Activated naive CD8-positive, alpha-beta T cell treated with anti-CD3 and anti-CD28 coated beads, Interleukin-2, amount 10 ng/mL, durations not matched to agents 7 days and 5 days (primary cell): Measurements from ENCODE around the gene FOXK1. TPM values are rescaled to one million over a fixed set of nuclear protein-coding genes. Genes with fewer than 3 reads are reported as not detected.
"Not testable (repeated sequence)": the region's sequence is repeated elsewhere in the genome, so short reads cannot be mapped to it uniquely, and the experiment has no call there.

Source experiments
- ATAC-seq: fragments of 150-1000 bp; cut with Tn5 transposase; one replicate; pipeline ENCODE4 v1.10.0; 2021; ENCODE audit warnings: low read depth, moderate library complexity
- POLR2A ChIA-PET: fragments of 350-600 bp; sonication (Branson Sonifier 250); formaldehyde crosslinking; loops from one replicate; lab custom pipeline; 2021; ENCODE audit warnings: antibody characterized with exemption; lab: Charles Lee
- DNase-seq: peaks from one replicate; pipeline ENCODE4 v3.0.0; 2021
- H3K27ac Mint-ChIP-seq: one replicate; pipeline ENCODE4 v1.8.0; 2022; ENCODE audit warnings: mild to moderate bottlenecking, mixed read lengths
- H3K27me3 Mint-ChIP-seq: one replicate; pipeline ENCODE4 v1.8.0; 2022; ENCODE audit warnings: mild to moderate bottlenecking, moderate library complexity, mixed read lengths
- H3K36me3 Mint-ChIP-seq: one replicate; pipeline ENCODE4 v1.8.0; 2021; ENCODE audit warnings: mild to moderate bottlenecking, mixed read lengths
- H3K4me1 Mint-ChIP-seq: one replicate; pipeline ENCODE4 v1.8.0; 2021; ENCODE audit warnings: mixed read lengths
- H3K4me3 Mint-ChIP-seq: one replicate; pipeline ENCODE4 v1.8.0; 2022; ENCODE audit warnings: mild to moderate bottlenecking, moderate library complexity, mixed read lengths
- H3K9me3 Mint-ChIP-seq: one replicate; pipeline ENCODE4 v1.8.0; 2021; ENCODE audit warnings: mixed read lengths
- total RNA-seq, 2 experiments: library from RNA; stranded (reverse); gene quantifications; one replicate each; pipeline ENCODE4 v1.2.3, GENCODE V29; 2021

The FOXK1 gene
- total RNA-seq, 2 experiments from 2014 or later, result 41.7 to 42.1 TPM

DNA sequence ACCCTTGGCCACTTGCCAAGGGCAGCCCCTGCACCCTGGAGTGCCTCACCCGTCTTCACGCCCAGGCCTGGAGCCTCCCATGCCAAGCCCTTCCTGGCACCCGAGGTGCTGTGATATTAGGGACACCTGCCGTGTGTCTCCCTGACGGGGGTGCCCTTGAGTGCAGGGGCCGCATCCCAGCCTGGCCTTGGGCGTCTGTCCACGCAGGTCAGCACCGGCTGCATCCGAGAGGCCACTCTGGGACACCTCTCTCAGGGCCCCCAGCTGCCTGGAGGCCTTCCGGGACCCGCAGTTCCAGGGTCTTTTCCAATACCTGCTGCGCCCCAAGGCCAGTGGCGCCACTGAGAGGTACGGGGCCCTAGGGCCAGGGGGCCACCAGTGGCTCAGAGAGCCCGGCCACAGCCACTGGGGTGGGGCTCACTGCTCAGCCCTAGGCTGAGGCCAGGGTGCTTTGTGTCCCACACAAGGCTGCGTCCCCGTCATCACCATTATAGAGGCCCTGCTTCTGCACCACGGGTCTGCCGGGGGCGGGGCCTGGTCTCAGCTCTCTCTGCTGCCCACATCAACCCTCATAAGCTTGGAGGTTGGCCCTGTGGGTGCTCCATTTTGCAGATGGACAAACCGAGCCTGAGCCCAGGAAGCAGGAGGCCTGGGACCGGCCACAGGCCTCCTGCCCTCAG lies 106.0 kb downstream of the FOXK1 start:
- H3K9me3 Mint-ChIP-seq, result no peaks in the 10 kb centered on the region

DNA sequence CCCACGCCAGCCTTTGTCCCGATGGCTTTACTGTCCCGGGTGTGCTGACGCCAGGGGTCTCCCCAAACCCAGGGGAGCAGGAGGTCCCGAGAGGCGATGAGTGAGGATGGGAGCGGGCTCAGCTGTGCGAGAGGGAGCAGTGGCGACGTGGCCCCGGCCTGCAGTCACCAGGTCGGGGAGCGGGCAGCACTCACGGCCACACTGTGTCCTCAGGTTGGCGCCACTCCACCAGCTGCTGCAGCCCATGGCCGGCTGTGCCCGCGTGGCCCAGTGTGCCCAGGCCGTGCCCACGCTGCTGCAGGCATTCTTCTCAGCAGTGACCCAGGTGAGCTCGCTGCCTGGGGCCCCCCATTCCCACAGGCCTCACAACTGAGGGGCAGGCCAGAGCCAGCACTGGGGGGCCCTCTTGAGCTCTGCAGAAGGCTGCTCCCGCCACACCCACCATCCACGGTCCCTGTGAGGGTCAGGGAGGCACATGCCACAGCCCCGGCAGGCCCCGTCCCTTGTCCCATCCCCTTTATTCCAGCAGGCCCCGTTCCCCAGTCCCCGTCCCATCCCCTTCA lies 106.6 kb downstream of the FOXK1 start:
- DNase-seq (no peak), ATAC-seq (no peak)
- H3K4me3 Mint-ChIP-seq, result no peak overlapping the region
- peaks cover 9% of the 10 kb centered on the region for H3K36me3 Mint-ChIP-seq
- H3K4me1 Mint-ChIP-seq, result peaks cover 3% of the 10 kb centered on the region
- no peaks in the 10 kb centered on the region for H3K27me3 Mint-ChIP-seq
- POLR2A ChIA-PET, result interaction anchor here (8.5 kb wide), 1 partner anchor 13 kb away, joined by 43 read pairs; the partner anchor contains the start of gene AP5Z1
- H3K27ac Mint-ChIP-seq, result no peak overlapping the region
- H3K9me3 Mint-ChIP-seq, result no peaks in the 10 kb centered on the region

More for the DNA sequence above, 106.0 kb downstream of the FOXK1 start:
- peaks cover 9% of the 10 kb centered on the region for H3K36me3 Mint-ChIP-seq
- no peak overlapping the region for H3K4me3 Mint-ChIP-seq
- ATAC-seq, result no peak
- H3K27me3 Mint-ChIP-seq, result no peaks in the 10 kb centered on the region
- no peak for DNase-seq
- peaks cover 1% of the 10 kb centered on the region for H3K4me1 Mint-ChIP-seq
- POLR2A ChIA-PET, result interaction anchor here (8.5 kb wide), 1 partner anchor 12 kb away, joined by 43 read pairs; the partner anchor contains the start of gene AP5Z1
- no peak overlapping the region for H3K27ac Mint-ChIP-seq

DNA sequence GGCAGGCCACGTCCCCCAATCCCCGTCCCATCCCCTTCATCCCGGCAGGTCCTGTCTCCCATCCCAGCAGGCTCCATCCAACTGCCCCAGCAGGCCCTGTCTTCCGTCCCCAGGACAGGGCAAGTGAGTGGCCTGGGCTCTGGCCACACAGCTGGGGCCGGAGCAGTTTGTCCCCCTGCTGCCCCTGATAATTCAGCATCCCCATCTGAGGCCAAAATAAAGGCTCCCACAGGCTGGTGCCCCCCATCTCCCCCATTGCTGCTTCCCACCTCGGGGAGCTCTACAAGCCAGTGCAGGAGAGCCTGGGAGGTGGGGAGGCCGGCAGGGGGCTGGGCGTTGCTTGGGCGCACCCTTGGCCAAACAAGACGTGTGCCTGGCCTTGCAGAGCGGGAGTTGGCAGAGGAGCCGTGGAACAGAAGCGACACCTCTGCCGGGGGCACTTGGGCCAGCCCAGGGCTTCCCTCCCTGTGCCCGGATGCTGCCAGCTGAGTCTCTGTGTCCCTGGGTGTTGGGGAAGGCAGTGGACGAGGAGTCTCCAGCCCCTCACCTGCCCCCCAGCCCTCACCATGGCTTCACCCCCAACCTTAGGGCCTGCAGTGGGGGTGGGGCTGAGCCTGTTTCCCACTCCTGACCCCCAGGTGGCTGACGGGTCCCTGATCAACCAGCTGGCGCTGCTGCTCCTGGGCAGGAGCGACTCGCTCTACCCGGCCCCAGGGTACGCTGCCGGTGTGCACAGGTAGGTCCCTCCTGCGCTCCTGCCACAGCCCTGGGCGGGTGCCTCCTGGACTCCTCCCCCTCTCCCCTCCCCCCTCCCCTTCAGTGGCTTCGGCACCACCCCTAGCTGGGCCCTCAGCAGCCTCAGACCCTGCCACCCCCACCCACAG lies 107.3 kb downstream of the FOXK1 start:
- ATAC-seq (no peak), DNase-seq (peak; percentile 28)
- peaks cover 8% of the 10 kb centered on the region for H3K4me1 Mint-ChIP-seq
- POLR2A ChIA-PET, result interaction anchor here (8.5 kb wide), 1 partner anchor 14 kb away, joined by 43 read pairs; the partner anchor contains the start of gene AP5Z1
- no peak overlapping the region for H3K27ac Mint-ChIP-seq
- no peaks in the 10 kb centered on the region for H3K9me3 Mint-ChIP-seq
- peaks cover 14% of the 10 kb centered on the region for H3K36me3 Mint-ChIP-seq
- H3K27me3 Mint-ChIP-seq, result no peaks in the 10 kb centered on the region
- H3K4me3 Mint-ChIP-seq, result no peak overlapping the region

DNA sequence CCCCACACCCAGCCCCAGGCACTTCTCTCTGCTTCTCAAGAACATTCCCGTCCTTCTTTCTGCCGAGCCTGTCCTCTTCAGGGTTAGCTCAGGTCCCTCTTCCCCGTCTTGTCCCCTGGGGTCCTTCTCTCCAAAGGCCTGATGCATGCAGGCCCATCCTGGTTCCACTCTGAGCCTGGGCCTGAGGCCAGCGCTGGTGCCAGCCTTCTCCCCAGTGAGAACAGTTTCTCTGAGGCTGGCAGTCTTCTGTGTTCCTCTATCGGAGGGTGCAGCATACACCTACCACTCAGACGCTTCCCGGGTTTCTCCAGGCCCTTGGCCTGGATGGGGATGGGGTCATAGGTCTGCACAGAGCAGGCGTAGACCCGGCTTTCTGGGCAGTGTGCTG lies 108.0 kb downstream of the FOXK1 start:
- ATAC-seq (no peak), DNase-seq (no peak)
- H3K36me3 Mint-ChIP-seq, result peaks cover 14% of the 10 kb centered on the region
- no peak overlapping the region for H3K4me3 Mint-ChIP-seq
- H3K27ac Mint-ChIP-seq, result no peak overlapping the region
- peaks cover 11% of the 10 kb centered on the region for H3K4me1 Mint-ChIP-seq
- no peaks in the 10 kb centered on the region for H3K9me3 Mint-ChIP-seq
- POLR2A ChIA-PET, result interaction anchor here (8.5 kb wide), 1 partner anchor 14 kb away, joined by 43 read pairs; the partner anchor contains the start of gene AP5Z1
- no peaks in the 10 kb centered on the region for H3K27me3 Mint-ChIP-seq

DNA sequence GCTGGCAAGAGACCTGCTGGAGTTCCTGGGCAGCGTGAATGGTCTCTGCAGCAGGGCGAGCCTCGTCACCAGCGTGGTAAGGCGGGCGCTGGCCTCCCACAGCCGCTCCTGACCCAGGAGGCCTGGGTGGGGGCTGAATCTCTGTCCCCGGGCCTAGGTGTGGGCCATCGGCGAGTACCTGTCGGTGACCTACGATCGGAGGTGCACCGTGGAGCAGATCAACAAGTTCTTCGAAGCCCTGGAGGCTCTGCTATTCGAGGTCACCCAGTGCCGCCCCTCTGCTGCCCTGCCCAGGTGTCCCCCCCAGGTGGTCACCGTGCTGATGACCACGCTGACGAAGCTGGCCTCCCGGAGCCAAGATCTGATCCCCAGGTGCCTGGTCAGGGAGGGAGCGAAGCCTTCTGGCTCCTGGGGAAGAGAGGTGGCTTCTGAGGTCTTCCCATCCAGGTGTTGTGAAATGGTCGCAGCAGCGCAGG lies 108.5 kb downstream of the FOXK1 start:
- peaks cover 14% of the 10 kb centered on the region for H3K36me3 Mint-ChIP-seq
- ATAC-seq (no peak), DNase-seq (no peak)
- H3K27me3 Mint-ChIP-seq, result no peaks in the 10 kb centered on the region
- no peaks in the 10 kb centered on the region for H3K9me3 Mint-ChIP-seq
- POLR2A ChIA-PET, result interaction anchor here (8.5 kb wide), 1 partner anchor 15 kb away, joined by 43 read pairs; the partner anchor contains the start of gene AP5Z1
- no peak overlapping the region for H3K4me3 Mint-ChIP-seq
- no peak overlapping the region for H3K27ac Mint-ChIP-seq
- peaks cover 11% of the 10 kb centered on the region for H3K4me1 Mint-ChIP-seq

DNA sequence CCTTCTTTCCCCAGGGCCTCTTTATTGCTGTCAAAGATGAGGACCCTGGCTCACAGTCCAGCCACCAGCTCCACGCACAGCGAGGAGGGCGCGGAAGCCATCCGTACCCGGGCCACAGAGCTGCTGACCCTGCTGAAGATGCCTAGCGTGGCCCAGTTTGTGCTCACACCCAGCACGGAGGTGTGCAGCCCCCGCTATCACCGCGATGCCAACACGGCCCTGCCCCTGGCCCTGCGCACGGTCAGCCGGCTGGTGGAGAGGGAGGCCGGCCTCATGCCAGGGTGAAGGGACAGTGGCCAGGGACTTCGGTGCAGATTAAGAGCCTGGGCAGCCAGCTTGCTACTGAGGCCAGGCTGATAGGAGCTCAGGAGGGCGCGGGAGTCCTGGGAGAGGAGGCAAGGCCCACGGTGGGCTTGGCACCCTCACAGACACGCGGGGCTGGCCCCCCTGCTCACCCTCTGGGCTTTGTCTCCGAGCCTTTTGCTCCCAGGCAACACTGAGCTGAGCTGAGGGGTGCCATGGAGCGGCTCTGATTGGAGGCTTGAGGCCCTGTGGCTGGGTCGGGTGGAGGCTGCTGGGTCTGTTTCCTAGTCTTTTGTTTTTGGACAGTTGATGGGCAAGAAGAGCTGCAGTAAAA lies 109.1 kb downstream of the FOXK1 start:
- POLR2A ChIA-PET, result interaction anchor here (8.5 kb wide), 1 partner anchor 16 kb away, joined by 43 read pairs; the partner anchor contains the start of gene AP5Z1
- ATAC-seq, result no peak
- peak; percentile 20 for DNase-seq
- Mint-ChIP-seq H3K36me3 (peaks cover 14% of the 10 kb centered on the region), H3K27ac (no peak overlapping the region), H3K4me3 (no peak overlapping the region), H3K4me1 (peaks cover 11% of the 10 kb centered on the region), H3K9me3 (no peaks in the 10 kb centered on the region), H3K27me3 (no peaks in the 10 kb centered on the region)

DNA sequence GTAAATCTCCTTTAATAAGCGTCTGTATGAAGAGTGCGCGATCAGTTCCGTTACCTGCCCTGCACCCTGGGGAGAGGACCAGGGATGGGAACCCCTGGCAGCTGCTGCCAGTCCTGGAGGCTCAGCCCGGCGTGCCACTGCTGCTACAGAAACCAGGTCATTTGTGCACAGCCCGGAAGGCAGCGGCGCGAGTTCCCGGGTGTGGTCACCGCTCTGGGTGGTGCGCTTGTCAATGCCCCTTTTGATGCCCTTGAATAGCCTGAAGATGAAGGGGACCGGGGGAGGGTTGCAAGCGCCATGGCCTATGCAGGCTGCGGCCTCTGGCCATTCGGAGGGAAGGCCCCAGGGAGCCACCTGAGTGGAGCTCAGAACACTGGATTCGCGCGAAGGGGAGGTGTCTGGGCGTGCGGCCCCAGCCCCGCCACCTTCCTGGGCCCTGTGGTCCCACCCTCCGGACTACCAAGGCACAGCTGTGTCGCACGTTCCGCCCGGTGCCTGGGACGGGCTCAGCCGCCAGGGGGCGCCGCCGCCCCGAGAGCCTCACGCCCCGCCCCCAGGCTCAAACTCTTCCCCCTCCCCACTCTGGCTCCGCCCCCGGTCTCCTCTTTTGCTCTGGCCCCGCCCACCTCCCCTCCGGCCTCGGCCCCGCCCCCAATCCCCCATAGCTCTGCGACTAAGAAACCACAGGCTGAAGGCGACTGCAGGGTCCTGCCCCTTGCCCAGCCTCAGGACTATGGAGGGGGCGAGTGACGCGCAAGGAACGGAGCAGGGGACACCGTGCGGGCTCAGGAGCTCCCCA lies 109.8 kb downstream of the FOXK1 start:
- ATAC-seq, result peak; percentile 75

DNA sequence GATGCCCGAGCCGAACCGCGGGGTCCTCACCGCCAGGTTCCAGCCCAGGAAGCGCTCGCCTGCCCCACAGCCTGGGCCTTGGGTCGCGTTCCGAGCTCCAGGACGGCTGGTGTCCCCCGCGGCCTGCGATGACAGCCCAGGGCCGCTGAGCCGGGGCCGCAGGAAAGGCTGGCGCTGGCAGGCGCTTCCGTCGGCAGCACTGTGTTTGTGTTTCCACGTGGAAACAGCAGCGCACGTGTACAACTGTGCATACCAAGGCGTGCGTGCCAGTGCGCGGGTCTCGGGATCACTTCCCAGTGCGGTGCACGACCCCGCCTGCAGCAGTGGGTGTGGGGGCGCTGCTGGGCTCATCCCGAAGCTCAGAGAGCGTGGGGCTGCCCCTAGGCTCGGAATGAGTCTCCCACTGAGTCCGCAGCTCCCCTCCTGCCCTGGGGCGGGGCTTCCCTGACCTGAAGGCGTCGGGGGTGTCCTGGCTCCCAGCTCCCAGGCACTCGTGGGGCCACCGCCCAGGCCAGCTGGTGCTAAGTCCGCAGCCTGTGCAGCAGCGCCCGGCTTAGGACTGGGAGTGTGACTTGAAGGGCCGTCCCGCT lies 110.5 kb downstream of the FOXK1 start:
- POLR2A ChIA-PET, result interaction anchor here (0.6 to 8.5 kb wide), 2 partner anchors 17 to 23 kb away, joined by 3 to 43 read pairs; partner anchors contain the start of gene AP5Z1

More for the DNA sequence above, 109.8 kb downstream of the FOXK1 start:
- H3K27me3 Mint-ChIP-seq, result no peaks in the 10 kb centered on the region
- H3K36me3 Mint-ChIP-seq, result peaks cover 14% of the 10 kb centered on the region
- H3K9me3 Mint-ChIP-seq, result no peaks in the 10 kb centered on the region
- no peak overlapping the region for H3K27ac Mint-ChIP-seq
- H3K4me1 Mint-ChIP-seq, result peaks cover 11% of the 10 kb centered on the region
- no peak overlapping the region for H3K4me3 Mint-ChIP-seq
- DNase-seq, result peak; percentile 88
- POLR2A ChIA-PET, result interaction anchor here (8.5 kb wide), 1 partner anchor 16 kb away, joined by 43 read pairs; the partner anchor contains the start of gene AP5Z1

DNA sequence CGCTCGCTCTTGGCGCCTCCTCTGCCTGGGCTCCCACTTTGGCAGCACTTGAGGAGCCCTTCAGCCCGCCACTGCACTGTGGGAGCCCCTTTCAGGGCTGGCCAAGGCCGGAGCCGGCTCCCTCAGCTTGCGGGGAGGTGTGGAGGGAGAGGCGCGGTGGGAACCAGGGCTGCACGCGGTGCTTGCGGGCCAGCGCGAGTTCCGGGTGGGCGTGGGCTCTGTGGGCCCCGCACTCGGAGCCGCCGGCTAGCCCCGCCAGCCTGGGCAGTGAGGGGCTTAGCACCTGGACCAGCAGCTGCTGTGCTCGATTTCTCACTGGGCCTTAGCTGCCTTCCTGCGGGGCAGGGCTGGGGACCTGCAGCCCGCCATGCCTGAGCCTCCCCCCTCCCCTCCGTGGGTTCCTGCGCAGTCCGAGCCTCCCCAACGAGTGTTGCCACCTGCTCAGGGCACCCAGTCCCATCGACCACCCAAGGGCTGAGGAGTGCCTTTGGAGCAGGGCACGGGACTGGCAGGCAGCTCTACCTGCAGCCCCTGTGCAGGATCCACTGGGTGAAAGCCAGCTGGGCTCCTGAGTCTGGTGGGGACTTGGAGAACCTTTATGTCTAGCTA lies 111.4 kb downstream of the FOXK1 start:
- peaks cover 14% of the 10 kb centered on the region for H3K36me3 Mint-ChIP-seq
- not testable (repeated sequence) for DNase-seq, H3K9me3 Mint-ChIP-seq, H3K4me3 Mint-ChIP-seq, ATAC-seq, H3K27me3 Mint-ChIP-seq
- POLR2A ChIA-PET, result interaction anchor here (0.6 to 8.5 kb wide), 2 partner anchors 18 to 24 kb away, joined by 3 to 43 read pairs; partner anchors contain the start of gene AP5Z1
- peaks cover 11% of the 10 kb centered on the region for H3K4me1 Mint-ChIP-seq
- peak overlapping the region; percentile 25 for H3K27ac Mint-ChIP-seq

More for the DNA sequence above, 110.5 kb downstream of the FOXK1 start:
- DNase-seq (no peak), ATAC-seq (peak; percentile 38)
- no peaks in the 10 kb centered on the region for H3K9me3 Mint-ChIP-seq
- H3K27me3 Mint-ChIP-seq, result no peaks in the 10 kb centered on the region
- H3K27ac Mint-ChIP-seq, result no peak overlapping the region
- H3K4me3 Mint-ChIP-seq, result no peak overlapping the region
- peaks cover 14% of the 10 kb centered on the region for H3K36me3 Mint-ChIP-seq
- peaks cover 11% of the 10 kb centered on the region for H3K4me1 Mint-ChIP-seq

DNA sequence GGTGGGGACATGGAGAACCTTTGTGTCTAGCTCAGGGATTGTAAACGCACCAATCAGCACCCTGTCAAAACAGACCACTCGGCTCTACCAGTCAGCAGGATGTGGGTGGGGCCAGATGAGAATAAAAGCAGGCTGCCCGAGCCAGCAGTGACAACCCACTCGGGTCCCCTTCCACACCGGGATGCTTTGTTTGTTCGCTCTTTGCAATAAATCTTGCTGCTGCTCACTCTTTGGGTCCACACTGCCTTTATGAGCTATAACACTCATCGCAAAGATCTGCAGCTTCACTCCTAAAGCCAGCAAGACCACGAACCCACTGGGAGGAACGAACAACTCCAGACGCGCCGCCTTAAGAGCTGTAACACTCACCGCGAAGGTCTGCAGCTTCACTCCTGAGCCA lies 112.1 kb downstream of the FOXK1 start:
- not testable (repeated sequence) for ATAC-seq, H3K27ac Mint-ChIP-seq, H3K27me3 Mint-ChIP-seq, DNase-seq, H3K9me3 Mint-ChIP-seq
- POLR2A ChIA-PET, result interaction anchor here (8.5 kb wide), 1 partner anchor 19 kb away, joined by 43 read pairs; the partner anchor contains the start of gene AP5Z1
- H3K4me1 Mint-ChIP-seq, result peaks cover 11% of the 10 kb centered on the region
- peak overlapping the region; percentile 1 for H3K4me3 Mint-ChIP-seq
- peaks cover 10% of the 10 kb centered on the region for H3K36me3 Mint-ChIP-seq
